Astrocyte (in vitro differentiated cells and primary cell): Measurements from ENCODE around the gene PIAS1. TPM values are rescaled to one million over a fixed set of nuclear protein-coding genes. Genes with fewer than 3 reads are reported as not detected.

Source experiments
- DNase-seq: peaks from one replicate; pipeline ENCODE4 v3.0.0-alpha.2; 2010; ENCODE audit warnings: low read depth
- FAIRE-seq: peaks from 2 replicates; lab custom pipeline; 2011; peaks lifted over from hg19 to GRCh38; lab: Jason Lieb, UNC
- H2AFZ ChIP-seq: 2 replicates; pipeline ENCODE4 v1.6.0; 2012; ENCODE audit warnings: low read depth, low read length, inconsistent platforms
- H3K27ac ChIP-seq: 2 replicates; pipeline ENCODE4 v1.5.1; 2011; ENCODE audit warnings: low read depth, low read length, inconsistent platforms
- H3K27me3 ChIP-seq: 2 replicates; pipeline ENCODE4 v1.6.0; 2011; ENCODE audit warnings: low read length, inconsistent platforms; ENCODE audit not compliant: insufficient read depth
- H3K36me3 ChIP-seq: 2 replicates; pipeline ENCODE4 v1.5.1; 2011; ENCODE audit warnings: low read length, inconsistent platforms; ENCODE audit not compliant: insufficient read depth
- H3K4me1 ChIP-seq: 2 replicates; pipeline ENCODE4 v1.5.1; 2011; ENCODE audit warnings: low read length, inconsistent platforms; ENCODE audit not compliant: insufficient read depth
- H3K4me2 ChIP-seq: 2 replicates; pipeline ENCODE4 v1.6.0; 2012; ENCODE audit warnings: low read length, inconsistent platforms
- H3K4me3 ChIP-seq: 2 replicates; pipeline ENCODE4 v1.5.1; 2011; ENCODE audit warnings: low read depth, mild to moderate bottlenecking, low read length, inconsistent platforms; ENCODE audit not compliant: insufficient read depth
- H3K79me2 ChIP-seq: 2 replicates; pipeline ENCODE4 v1.6.0; 2012; ENCODE audit warnings: mild to moderate bottlenecking, low read length, inconsistent platforms; ENCODE audit not compliant: insufficient read depth
- H3K9ac ChIP-seq: 2 replicates; pipeline ENCODE4 v1.6.0; 2012; ENCODE audit warnings: mild to moderate bottlenecking, low read length, inconsistent platforms
- H3K9me3 ChIP-seq: 2 replicates; pipeline ENCODE4 v1.5.1; 2012; ENCODE audit warnings: low read depth, mild to moderate bottlenecking, low read length, inconsistent platforms; ENCODE audit not compliant: insufficient read depth
- H4K20me1 ChIP-seq: 2 replicates; pipeline ENCODE4 v1.6.0; 2012; ENCODE audit warnings: low read length, inconsistent platforms; ENCODE audit not compliant: insufficient read depth
- H3K27ac Mint-ChIP-seq: one replicate; pipeline ENCODE4 v1.8.0; 2021; ENCODE audit warnings: mild to moderate bottlenecking, mixed read lengths; ENCODE audit not compliant: unreplicated experiment
- H3K27me3 Mint-ChIP-seq: one replicate; pipeline ENCODE4 v1.8.0; 2021; ENCODE audit warnings: low read depth, mixed read lengths; ENCODE audit not compliant: unreplicated experiment
- H3K36me3 Mint-ChIP-seq: one replicate; pipeline ENCODE4 v1.8.0; 2021; ENCODE audit warnings: low read depth, mixed read lengths; ENCODE audit not compliant: unreplicated experiment
- H3K4me1 Mint-ChIP-seq: one replicate; pipeline ENCODE4 v1.8.0; 2021; ENCODE audit warnings: low read depth, mixed read lengths; ENCODE audit not compliant: unreplicated experiment
- H3K4me3 Mint-ChIP-seq: one replicate; pipeline ENCODE4 v1.8.0; 2021; ENCODE audit warnings: mild to moderate bottlenecking, moderate library complexity, mixed read lengths; ENCODE audit not compliant: unreplicated experiment
- H3K9me3 Mint-ChIP-seq: one replicate; pipeline ENCODE4 v1.8.0; 2021; ENCODE audit warnings: mild to moderate bottlenecking, mixed read lengths; ENCODE audit not compliant: unreplicated experiment
- CTCF ChIP-seq: IDR thresholded peaks from 2 replicates; pipeline ENCODE4 v1.5.1; 2011; ENCODE audit warnings: low read depth, mild to moderate bottlenecking, inconsistent platforms, low read length, moderate library complexity; ENCODE audit not compliant: insufficient read depth
- EZH2 ChIP-seq: IDR thresholded peaks from 2 replicates; pipeline ENCODE4 v1.6.1; 2012; ENCODE audit warnings: mild to moderate bottlenecking, low read length, inconsistent platforms; ENCODE audit not compliant: insufficient read depth
- total RNA-seq: library from RNA; stranded (reverse); gene quantifications from 2 replicates; pipeline ENCODE4 v1.2.1, GENCODE V29; 2021

PIAS1 gene
- total RNA-seq, 1 donor from 2014 or later: 30.2 TPM

GRCh38 chr15:68195336-68196112 lies 141.4 kb downstream of the PIAS1 start:
- peaks cover 15% of the 10 kb centered on the region for H3K36me3 ChIP-seq
- H3K27ac Mint-ChIP-seq: peak overlapping the region; percentile 8

GRCh38 chr15:68196445-68197169 lies 142.5 kb downstream of the PIAS1 start:
- Histone ChIP-seq H3K9me3 (no peaks in the 10 kb centered on the region), H3K4me3 (no peak overlapping the region), H4K20me1 (peaks cover 5% of the 10 kb centered on the region), H3K27ac (no peak overlapping the region), H3K4me1 (no peaks in the 10 kb centered on the region), H3K36me3 (peaks cover 15% of the 10 kb centered on the region), H3K79me2 (no peaks in the 10 kb centered on the region), H3K9ac (no peak overlapping the region), H3K27me3 (no peaks in the 10 kb centered on the region), H2AFZ (no peak overlapping the region), H3K4me2 (no peak overlapping the region)
- peaks cover 16% of the 10 kb centered on the region for H3K4me1 Mint-ChIP-seq
- DNase-seq (no peak), FAIRE-seq (no peak)
- no peaks in the 10 kb centered on the region for H3K27me3 Mint-ChIP-seq
- H3K27ac Mint-ChIP-seq: no peak overlapping the region
- TF ChIP-seq EZH2 (no peak), CTCF (no peak)
- no peak overlapping the region for H3K4me3 Mint-ChIP-seq
- H3K36me3 Mint-ChIP-seq: peaks cover 21% of the 10 kb centered on the region
- H3K9me3 Mint-ChIP-seq: no peaks in the 10 kb centered on the region

More at GRCh38 chr15:68195336-68196112, 141.4 kb downstream of the PIAS1 start:
- Mint-ChIP-seq H3K9me3 (no peaks in the 10 kb centered on the region), H3K36me3 (peaks cover 21% of the 10 kb centered on the region), H3K4me3 (no peak overlapping the region), H3K27me3 (no peaks in the 10 kb centered on the region), H3K4me1 (peaks cover 13% of the 10 kb centered on the region)
- no peak overlapping the region for H3K4me3 ChIP-seq
- no peaks in the 10 kb centered on the region for H3K9me3 ChIP-seq
- H3K9ac ChIP-seq: no peak overlapping the region
- no peak for DNase-seq
- H3K27ac ChIP-seq: no peak overlapping the region
- H3K79me2 ChIP-seq: no peaks in the 10 kb centered on the region
- TF ChIP-seq EZH2 (no peak), CTCF (no peak)
- peaks cover 5% of the 10 kb centered on the region for H4K20me1 ChIP-seq
- no peak for FAIRE-seq
- H2AFZ ChIP-seq: no peak overlapping the region
- H3K4me1 ChIP-seq: no peaks in the 10 kb centered on the region
- no peak overlapping the region for H3K4me2 ChIP-seq
- H3K27me3 ChIP-seq: no peaks in the 10 kb centered on the region
